Stimulated activated CD4-positive, alpha-beta T cell treated with anti-CD3 and anti-CD28 coated beads, Interleukin-1b, Interleukin-23, amount 100 ng/mL, for 4 hours (primary cell): ENCODE data around the gene KLF8.
"Not testable (repeated sequence)": the region's sequence is repeated elsewhere in the genome, so short reads cannot be mapped to it uniquely, and the experiment has no call there.

Experiments
- DNase-seq, 2 donors: peaks; one replicate each; pipeline ENCODE4 v3.0.0-alpha.2; 2020; ENCODE audit warnings: low read depth in 2 of 2

The KLF8 gene

DNA sequence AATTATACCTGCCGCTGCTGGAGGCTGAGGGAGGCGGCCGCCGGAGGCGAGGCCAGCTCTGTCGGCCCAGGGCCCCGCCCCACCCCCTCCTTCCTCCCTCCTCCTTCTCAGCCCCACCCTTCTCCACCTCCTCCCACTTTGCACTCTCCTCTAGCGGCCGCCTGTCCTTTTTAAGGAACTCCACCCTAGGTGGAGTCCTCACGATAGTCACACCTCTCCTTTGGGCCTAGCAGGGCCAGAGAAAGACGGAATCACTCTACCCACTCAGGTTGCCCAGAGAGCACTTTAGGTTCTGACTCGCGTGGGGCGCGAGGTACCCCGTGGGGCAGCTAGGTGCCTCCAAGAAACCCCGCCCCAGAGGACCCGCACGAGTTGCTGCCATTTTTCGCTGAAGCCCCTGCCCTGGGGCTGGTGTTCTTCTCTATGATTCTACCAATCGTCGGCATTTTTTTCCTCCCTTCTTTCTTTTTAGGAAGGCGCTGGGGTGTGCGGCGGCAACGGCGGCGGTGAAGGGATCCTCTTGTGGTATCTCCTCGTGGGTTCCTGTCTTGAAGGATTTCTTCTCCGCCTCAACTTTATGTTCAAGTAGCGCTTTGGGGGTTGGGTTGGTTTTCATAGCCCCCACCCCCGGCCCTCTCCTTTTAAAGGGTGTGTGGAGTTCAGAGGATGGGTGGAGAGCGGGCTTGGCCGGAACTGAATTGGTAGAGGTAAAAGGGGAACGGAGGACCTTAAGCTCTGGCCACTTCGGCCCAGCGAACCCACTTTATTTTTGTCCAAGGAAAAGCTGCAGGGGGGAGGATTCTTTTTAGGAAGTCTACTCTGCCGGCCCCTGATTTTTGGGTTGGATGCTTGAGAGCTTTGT is at the start of gene KLF8:
Gene KLF8 (plus strand): TSS at position 136 of the 862 bp plus-strand sequence. CDS start 979 bp downstream, outside the sequence.
- DNase-seq: peak; percentile 12 to 22

GRCh38 chrX:56206945-56207344 is 25.2 kb upstream of the KLF8 start:
- not testable (repeated sequence) for DNase-seq

DNA sequence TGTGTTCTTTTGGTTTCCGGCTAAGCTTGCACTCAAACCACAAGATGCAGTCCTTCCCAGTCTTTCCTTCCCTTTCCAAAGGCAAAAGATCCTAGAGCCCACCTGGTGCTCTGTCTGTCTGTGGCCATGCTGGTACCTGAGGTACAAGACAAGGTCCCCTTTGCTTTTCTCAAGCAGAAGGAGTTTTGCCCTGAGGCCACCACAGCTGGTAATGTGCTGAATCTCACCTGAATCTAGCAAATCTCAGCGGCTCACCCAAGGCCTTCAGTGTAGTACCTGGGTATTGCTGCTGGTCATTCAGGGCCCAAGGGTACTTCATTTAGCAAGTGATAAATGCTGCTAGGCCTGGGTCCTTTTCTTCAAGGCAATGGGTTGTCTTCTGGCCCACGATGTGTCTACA is 20.5 kb upstream of the KLF8 start:
- DNase-seq: no peak

DNA sequence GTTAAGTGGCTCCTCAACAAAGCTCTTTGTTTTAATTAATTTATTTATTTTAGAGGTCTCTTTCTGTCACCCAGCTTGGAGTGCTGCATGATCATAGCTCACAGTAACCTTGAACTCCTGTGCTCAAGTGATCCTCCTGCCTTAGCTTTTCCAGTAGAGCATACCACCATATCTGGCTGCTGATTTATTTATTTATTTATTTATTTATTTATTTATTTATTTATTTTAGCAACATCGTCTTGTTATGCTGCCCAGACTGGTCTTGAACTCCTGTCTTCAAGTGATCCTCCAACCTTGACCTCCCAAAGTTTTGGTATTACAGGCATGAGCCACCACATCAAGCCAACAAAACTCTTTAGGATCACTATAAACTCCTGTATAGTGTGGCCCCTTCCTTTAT is 15.8 kb upstream of the KLF8 start:
- no peak for DNase-seq

GRCh38 chrX:56219700-56220099 is 12.5 kb upstream of the KLF8 start:
- DNase-seq: no peak

DNA sequence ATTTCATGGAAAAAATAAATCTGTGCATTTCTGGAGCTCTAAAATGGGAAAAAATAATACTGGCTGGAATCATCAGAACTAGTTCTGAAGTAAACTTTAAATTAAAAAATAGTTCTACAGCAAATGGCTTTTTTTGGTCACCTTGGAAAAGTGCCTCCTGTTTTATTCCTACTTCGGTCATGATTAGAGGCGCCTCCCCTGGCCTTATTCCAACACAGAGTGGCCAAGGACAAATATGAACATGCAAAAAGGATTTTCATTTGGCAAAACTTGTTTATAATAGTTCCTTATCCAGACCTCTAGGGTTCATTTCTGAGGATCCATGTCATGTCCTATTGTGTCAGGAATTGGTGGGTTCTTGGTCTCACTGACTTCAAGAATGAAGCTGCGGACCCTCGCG is 11.1 kb upstream of the KLF8 start:
- no peak for DNase-seq

- no peak for DNase-seq
These were observed 9.6 kb upstream of the KLF8 start for GRCh38 chrX:56222473-56223000.

GRCh38 chrX:56226980-56227379 is 5.2 kb upstream of the KLF8 start:
- DNase-seq: no peak

DNA sequence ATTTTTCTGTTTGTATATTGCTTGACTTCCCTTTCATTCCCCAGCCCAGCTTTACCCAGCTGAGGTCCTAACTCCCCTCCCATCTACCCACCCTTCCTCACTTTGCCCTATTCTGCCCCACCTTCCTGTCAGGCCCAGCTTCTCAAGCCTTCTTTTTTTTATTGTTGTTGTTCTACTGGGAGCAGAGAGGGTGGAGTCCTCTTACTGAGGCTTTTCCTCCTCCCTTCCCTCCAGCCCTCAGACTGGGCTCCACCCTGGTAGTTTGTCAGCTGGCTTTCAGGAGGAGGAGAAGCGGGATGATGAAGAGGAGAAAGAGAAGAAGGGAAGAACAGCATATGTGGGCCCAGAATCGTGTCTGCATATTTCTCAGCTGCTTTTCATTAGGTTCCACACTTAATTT is 3.2 kb upstream of the KLF8 start:
- no peak for DNase-seq

DNA sequence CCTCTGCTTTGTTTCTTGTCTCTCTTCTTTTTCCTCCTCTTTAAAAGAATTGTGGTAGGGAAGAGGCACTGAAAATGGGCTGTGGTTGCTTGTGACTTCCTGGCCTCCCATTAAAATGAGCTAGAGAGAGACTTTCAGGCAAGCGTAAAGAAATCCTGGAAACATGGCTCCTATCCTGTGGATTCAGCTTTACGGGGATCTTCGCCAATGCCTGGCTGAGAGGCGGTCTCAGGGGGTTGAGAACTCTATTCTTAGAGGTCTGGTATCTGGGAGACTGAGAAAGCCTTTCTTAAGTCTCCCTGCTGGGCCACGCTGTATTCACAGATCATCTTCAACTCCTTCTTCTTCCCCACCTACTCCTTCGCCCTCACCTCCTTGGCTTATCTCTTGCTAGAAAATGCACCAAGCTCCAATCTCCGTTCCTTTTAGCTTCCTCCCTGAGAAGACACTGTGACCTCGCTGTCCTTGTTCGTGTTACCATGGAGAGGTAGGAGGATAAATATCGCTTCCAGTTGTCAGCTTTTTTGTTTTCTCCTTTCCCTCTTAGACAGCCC is 542 bp upstream of the KLF8 start:
- DNase-seq: no peak

DNA sequence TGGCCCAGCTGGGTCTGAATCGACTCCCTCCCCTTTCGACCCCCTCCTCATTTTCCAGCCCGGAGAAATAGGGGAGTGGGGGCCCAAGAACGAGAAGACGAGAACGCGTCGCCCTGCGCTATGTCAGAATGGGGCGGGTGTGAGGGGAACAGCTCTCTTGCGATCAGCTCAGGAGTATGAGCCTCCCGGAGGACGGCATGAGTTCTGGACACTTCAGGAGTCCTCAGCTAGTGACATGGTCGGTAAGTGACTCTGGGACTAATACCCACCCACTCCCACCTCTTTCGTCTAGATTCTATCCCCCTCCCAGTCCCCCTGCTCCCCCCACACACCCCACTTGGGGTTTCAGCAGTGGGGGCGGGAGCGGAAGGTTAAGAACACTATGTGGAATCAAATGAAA is 944 bp downstream of the KLF8 start:
- no peak for DNase-seq

GRCh38 chrX:56233682-56234081 is 1.5 kb downstream of the KLF8 start:
- DNase-seq: no peak

- peak; percentile 39 to 49 for DNase-seq
These were observed 16.3 kb downstream of the KLF8 start for GRCh38 chrX:56248492-56248891.

DNA sequence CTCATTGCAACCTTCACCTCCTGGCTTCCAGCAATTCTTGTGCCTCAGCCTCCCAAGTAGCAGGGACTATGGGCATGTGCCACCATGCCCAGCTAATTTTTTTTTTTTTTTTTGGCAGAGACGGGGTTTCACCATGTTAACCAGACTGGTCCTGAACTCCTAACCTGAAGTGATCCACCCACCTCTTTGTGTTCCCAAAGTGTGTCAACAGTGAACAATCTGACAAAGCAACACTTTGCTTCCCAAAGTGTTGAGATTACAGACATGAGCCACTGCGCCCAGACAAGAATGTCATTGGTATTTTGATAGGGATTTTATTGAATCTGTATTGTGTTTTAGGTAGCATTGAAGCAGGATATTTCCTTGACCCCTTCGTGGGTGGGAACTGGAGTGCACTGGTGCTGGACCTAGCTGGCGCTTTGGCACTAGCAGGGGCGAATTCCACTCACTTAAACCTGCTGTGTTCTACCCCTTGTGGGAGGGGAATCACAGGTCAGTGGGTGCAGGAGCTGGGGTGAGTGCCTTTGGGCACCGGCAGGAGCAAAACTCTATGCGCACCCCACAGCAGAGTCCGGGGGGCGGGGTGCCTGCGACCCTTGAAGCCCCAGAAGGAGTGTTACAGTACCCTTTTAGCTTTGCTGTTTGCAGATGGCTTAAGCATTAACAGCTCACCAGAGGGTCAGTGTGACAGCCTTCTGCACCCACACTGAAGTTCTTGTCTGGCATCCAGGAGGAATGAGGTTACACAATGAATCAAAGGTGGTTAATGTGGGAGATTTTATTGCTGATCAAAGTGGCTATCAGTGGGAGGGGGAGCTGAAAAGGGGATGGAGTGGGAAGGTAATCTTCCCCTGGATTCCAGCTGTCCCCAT is 21.9 kb downstream of the KLF8 start:
- DNase-seq: no peak

- DNase-seq: no peak
These were observed 36.7 kb downstream of the KLF8 start for GRCh38 chrX:56268888-56269287.

GRCh38 chrX:56278692-56279091 is 46.5 kb downstream of the KLF8 start:
- DNase-seq: no peak

GRCh38 chrX:56279863-56280262 is 47.7 kb downstream of the KLF8 start:
- DNase-seq: no peak

GRCh38 chrX:56281789-56282188 is 49.6 kb downstream of the KLF8 start:
- no peak for DNase-seq

DNA sequence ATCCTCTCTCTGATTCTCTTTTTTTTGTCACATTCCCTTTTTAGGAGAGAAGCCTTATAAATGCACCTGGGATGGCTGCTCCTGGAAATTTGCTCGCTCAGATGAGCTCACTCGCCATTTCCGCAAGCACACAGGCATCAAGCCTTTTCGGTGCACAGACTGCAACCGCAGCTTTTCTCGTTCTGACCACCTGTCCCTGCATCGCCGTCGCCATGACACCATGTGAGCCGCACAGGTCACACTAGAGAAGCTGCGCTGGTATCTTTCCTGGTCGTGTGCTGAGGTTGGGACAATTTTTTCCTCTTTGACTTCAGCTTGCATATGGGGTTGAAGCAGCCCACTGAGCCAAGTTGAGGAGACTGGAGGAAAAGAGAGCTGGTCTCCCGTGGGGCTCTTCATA is 52.1 kb downstream of the KLF8 start:
- DNase-seq: no peak

DNA sequence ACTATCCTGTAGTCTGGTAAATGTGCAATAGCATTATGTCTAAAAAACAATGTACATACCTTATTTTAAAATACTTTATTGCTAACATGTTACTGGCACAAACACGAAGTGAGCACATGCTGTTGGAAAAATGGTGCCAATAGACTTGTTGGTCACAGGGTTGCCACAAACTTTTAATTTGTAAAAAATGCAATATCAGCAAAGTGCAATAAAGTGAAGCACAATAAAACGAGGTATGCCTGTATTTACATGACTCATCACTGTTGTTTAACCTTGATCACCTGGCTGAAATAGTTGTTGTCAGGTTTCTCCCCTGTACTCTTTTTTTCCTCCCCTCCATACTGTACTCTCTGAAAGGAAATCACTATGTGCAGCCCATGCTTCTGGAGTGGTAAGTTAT is 56.5 kb downstream of the KLF8 start:
- DNase-seq: no peak

DNA sequence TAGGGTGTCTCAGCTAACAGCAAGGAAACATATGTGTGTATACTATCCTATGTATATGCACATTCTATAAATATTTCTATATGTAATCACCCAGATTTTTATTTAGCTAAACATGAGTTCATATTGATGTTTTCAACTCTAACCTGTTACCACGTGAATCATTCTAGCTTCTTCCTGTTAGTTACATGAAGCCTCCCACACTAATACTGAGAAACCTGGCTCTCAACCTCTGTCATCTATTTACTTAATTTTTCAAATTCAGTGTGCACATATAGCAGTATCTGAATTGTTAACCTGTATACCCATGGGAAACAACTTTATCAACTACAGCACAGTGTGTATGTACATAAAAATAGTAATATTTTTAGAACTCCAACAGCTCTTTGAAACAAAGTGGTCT is 57.3 kb downstream of the KLF8 start:
- no peak for DNase-seq

- DNase-seq: no peak
These were observed 76.6 kb downstream of the KLF8 start for GRCh38 chrX:56308726-56309125.
